Pons (tissue), 1 donor: ENCODE results near the gene OBSCN.

Experiments
- DNase-seq: peaks from one replicate; pipeline ENCODE4 v3.0.0-alpha.2; 2016; ENCODE audit warnings: low spot score

Gene OBSCN

DNA sequence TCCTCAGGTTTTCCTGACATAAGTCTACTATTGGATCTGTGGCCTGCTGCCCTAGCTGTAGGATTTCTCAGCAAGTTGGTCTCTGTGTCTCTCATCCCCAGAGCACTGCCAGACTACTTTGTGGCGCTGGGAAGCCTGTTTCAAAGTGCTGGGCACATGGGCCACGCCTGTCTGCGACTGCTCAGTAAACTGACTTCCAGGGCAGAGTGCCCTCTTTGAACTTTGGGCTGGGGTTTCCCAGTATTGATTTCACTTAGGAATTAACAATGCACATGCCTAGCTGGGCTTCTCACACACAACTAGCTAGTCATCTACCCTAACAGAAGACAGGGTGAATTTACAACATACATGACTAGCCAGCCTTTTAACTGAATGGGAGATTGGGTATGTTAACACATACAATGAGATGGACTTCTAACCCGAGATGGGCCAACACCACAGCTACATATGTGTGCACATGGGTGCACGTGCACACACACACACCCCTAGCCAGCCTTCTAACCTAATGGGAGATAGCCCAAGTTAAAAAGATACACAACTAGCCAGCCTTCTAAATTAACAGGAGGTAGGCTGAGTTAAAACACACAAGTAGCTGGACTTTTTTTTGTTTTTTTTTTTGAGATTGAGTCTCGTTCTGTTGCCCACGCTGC is 215.7 kb downstream of the OBSCN start:
- no peak for DNase-seq

DNA sequence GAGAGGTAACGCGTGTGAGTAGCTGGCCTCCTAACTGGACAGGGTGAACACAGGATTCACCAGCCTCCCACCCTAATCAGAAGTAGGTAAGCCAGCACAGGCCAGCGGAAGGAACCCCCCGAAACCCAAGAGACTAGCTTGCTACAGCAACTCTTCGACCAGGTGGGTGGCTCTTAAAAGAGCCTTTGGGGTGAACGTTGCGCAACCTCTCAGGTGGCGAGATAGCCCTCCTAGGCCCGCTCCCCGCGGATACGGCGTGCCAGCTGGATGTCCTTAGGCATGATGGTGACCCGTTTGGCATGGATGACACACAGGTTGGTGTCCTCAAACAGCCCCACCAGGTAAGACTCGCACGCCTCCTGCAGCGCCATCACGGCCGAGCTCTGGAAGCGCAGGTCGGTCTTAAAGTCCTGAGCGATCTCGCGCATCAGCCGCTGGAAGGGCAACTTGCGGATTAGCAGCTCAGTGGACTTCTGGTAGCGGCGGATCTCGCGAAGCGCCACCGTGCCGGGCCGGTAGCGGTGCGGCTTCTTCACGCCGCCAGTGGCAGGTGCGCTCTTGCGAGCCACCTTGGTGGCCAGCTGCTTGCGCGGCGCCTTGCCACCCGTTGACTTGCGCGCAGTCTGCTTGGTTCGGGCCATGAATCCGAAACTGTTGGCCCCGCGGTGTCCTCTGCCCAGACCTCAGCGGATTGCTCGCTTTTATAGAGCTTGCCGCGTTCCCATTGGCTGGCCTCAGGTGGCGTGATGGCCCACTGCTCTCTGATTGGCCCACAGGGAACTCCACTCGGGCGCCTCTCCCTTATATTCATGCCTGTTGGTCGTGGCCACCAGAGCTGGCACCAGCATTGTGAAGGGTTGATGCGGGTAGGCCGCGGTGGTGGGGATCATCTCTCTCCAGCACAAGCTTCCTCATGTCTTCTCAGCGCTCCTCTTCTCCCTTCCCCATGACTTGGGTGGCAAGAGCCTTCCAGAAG is 217.1 kb downstream of the OBSCN start:
- no peak for DNase-seq

DNA sequence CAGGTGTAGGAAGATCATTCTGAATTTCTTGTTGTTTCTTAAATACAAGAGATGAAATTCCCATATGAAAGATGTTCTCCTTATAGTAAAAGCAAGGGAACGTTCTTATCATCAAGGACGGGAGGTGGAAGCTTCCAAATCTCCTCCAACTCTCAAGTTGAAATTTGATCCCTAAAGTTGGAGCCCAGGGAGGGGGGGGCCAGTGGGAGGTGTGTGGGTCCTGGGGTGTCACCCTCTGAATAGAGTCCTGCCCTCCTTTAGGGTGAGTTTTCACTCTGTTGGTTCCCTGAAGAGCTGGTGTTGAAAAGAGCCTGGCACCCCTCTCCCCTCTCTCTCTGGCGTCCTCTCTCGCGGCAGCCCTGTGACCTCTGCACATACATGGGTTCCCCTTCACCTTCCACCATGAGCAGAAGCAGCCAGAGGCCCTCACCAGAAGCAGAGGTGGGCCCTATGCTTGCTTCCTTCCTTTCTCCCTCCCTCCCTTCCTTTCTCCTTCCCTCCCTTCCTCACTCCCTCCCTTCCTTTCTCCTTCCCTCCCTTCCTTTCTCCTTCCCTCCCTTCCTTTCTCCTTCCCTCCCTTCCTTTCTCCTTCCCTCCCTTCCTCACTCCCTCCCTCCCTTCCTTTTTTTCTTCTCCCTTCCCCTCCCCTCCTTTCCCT is 218.8 kb downstream of the OBSCN start:
- no peak for DNase-seq

DNA sequence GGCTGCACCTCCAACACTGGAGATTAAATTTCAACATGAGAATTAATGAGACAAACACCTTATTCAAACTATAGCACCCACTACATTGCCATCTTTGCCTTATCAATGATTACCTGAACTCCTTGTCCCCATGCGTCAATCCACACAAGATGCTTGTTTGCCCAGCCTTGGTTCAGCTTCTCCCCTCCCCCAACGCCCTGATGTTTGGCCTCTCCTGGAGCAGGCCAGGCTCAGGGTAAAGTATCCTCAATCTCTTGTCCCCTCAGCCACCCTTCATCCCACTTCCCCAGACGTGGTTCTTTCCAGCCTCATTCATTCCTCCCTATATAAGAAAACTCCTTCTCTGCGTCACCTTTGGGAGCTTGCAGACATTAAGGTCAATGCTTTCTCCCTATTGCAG is 220.6 kb downstream of the OBSCN start:
- no peak for DNase-seq
